Stimulated activated naive B cell treated with anti-CD40 and anti-IgM and Interleukin-4, amounts not matched to agents 10 μg/mL and 1 μg/mL and 100 μg/mL, for 72 hours (primary cell): ENCODE data around the gene DPM2.

Source experiments
- ATAC-seq, 2 donors: fragments of 150-1000 bp; cut with Tn5 transposase; replicated peaks; 2 replicates each; pipeline ENCODE4 v1.10.0; 2021; ENCODE audit warnings: moderate library complexity in 1 of 2
- DNase-seq: peaks from one replicate; pipeline ENCODE4 v3.0.0; 2021
- H3K27ac Mint-ChIP-seq: one replicate; pipeline ENCODE4 v1.8.0; 2022; ENCODE audit warnings: mild to moderate bottlenecking, mixed read lengths
- H3K27me3 Mint-ChIP-seq, 2 donors: one replicate each; pipeline ENCODE4 v1.8.0; 2022; ENCODE audit warnings: mixed read lengths in 2 of 2
- H3K36me3 Mint-ChIP-seq, 2 donors: one replicate each; pipeline ENCODE4 v1.8.0; 2022; ENCODE audit warnings: mixed read lengths in 2 of 2, mild to moderate bottlenecking in 1 of 2
- H3K4me1 Mint-ChIP-seq, 2 donors: one replicate each; pipeline ENCODE4 v1.8.0; 2022; ENCODE audit warnings: mixed read lengths in 2 of 2, mild to moderate bottlenecking in 1 of 2
- H3K4me3 Mint-ChIP-seq, 2 donors: one replicate each; pipeline ENCODE4 v1.8.0; 2022; ENCODE audit warnings: mild to moderate bottlenecking in 2 of 2, mixed read lengths in 2 of 2, moderate library complexity in 1 of 2
- H3K9me3 Mint-ChIP-seq, 2 donors: one replicate each; pipeline ENCODE4 v1.8.0; 2022; ENCODE audit warnings: mixed read lengths in 2 of 2, mild to moderate bottlenecking in 1 of 2

Gene DPM2

GRCh38 chr9:127887792-127888191, 49.9 kb downstream of the DPM2 start:
- Mint-ChIP-seq H3K27me3 (no peaks in the 10 kb centered on the region), H3K4me1 (peaks cover 26 to 40% of the 10 kb centered on the region in 2 donors), H3K36me3 (peaks cover 56 to 63% of the 10 kb centered on the region in 2 donors), H3K4me3 (no peak overlapping the region), H3K27ac (no peak overlapping the region), H3K9me3 (peaks cover 0 to 1% of the 10 kb centered on the region in 2 donors)
- ATAC-seq (peak; percentile 74 to 76), DNase-seq (no peak)

GRCh38 chr9:127886401-127886972, 51.2 kb downstream of the DPM2 start:
- Mint-ChIP-seq H3K27me3 (no peaks in the 10 kb centered on the region), H3K4me3 (no peak overlapping the region), H3K9me3 (no peaks in the 10 kb centered on the region), H3K4me1 (peaks cover 30 to 46% of the 10 kb centered on the region in 2 donors), H3K27ac (no peak overlapping the region), H3K36me3 (peaks cover 50 to 67% of the 10 kb centered on the region in 2 donors)
- ATAC-seq (no peak), DNase-seq (no peak)

GRCh38 chr9:127885508-127886281, 52.0 kb downstream of the DPM2 start:
- H3K9me3 Mint-ChIP-seq = no peaks in the 10 kb centered on the region
- no peak overlapping the region for H3K27ac Mint-ChIP-seq
- ATAC-seq = no peak
- no peak for DNase-seq
- no peaks in the 10 kb centered on the region for H3K27me3 Mint-ChIP-seq
- H3K36me3 Mint-ChIP-seq = peaks cover 47 to 64% of the 10 kb centered on the region in 2 donors
- peaks cover 30 to 46% of the 10 kb centered on the region in 2 donors for H3K4me1 Mint-ChIP-seq
- no peak overlapping the region for H3K4me3 Mint-ChIP-seq
